ENCODE measurements around the gene ARMH1.

DNA sequence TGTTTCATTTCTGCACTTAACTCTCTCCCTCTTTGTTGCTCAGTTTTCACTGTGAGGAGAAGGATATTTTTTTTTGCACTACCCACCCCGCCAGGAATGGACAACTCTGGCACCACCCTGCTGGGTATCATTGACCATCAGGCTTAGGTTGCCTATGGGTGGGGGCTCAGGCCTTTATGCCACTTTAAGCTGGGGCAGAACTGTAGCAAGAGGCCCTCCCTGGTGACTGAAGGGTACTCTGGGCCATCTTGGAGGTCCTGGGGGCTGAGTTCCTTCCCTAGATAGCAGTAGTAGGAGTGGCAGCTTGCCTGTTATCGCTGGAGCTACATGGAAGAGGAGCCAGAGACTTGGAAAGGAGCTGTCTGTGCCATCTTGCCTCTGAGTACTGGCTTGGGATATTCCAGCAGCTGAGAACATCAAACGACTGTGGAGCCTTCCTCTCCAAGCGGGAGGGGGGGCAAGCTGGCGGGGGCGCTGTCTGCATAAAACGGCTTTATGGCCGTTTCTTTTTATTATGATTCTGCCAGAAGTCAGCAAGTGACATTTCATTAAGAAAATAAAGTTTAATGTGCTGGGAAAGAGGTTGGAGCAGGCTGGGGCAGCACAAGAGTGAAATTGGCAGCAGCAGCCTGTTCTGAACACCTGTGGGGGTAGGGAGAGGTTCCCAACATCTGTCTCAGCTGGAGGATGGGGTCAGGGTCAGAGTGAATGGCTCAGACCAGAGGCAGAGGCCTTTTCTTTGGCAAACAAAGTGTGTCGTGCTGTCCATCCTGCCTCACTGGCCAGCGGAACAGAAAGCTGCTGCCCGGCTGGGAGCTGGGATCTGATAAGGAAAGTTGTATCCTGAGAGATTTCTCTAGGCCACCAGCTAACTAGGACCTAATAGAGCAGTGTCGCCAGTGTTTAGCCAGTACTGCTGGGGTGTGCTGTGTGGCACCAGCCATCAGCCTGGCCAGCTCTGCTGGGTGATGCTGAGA is 33.1 kb upstream of the ARMH1 start:
- TF ChIP-seq POLR2A (IDR thresholded peaks at IDR 0.05): no peak
- TF ChIP-seq, protein P1, sequence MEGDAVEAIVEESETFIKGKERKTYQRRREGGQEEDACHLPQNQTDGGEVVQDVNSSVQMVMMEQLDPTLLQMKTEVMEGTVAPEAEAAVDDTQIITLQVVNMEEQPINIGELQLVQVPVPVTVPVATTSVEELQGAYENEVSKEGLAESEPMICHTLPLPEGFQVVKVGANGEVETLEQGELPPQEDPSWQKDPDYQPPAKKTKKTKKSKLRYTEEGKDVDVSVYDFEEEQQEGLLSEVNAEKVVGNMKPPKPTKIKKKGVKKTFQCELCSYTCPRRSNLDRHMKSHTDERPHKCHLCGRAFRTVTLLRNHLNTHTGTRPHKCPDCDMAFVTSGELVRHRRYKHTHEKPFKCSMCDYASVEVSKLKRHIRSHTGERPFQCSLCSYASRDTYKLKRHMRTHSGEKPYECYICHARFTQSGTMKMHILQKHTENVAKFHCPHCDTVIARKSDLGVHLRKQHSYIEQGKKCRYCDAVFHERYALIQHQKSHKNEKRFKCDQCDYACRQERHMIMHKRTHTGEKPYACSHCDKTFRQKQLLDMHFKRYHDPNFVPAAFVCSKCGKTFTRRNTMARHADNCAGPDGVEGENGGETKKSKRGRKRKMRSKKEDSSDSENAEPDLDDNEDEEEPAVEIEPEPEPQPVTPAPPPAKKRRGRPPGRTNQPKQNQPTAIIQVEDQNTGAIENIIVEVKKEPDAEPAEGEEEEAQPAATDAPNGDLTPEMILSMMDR (IDR thresholded peaks at IDR 0.05): no peak
- no peak for TF ChIP-seq EP300 (IDR thresholded peaks at IDR 0.05)

Measured in ovary (tissue), 3 donors.